Uterus (tissue), 4 donors: ENCODE data around the gene LTBP2. TPM values are rescaled to one million over a fixed set of nuclear protein-coding genes. Genes with fewer than 3 reads are reported as not detected.

ENCODE experiments used
- DNase-seq, 2 donors: peaks; one replicate each; pipeline ENCODE4 v3.0.0-alpha.2; 2019 to 2020
- H3K27ac ChIP-seq, 2 donors: fragments of 200-600 bp; sonication (generic); 1 replicate in 1 of 2; 2 replicates in 1 of 2; pipeline ENCODE4 v1.5.1; 2016 to 2018
- H3K27me3 ChIP-seq, 2 donors: fragments of 200-600 bp; sonication (generic); one replicate each; pipeline ENCODE4 v1.5.1; 2018 to 2019; ENCODE audit warnings: control low read depth in 1 of 2
- H3K36me3 ChIP-seq, 2 donors: fragments of 200-600 bp; sonication (generic); one replicate each; pipeline ENCODE4 v1.5.1; 2019; ENCODE audit warnings: control low read depth in 1 of 2
- H3K4me1 ChIP-seq, 2 donors: fragments of 200-600 bp; sonication (generic); one replicate each; pipeline ENCODE4 v1.5.1; 2018 to 2019; ENCODE audit warnings: control low read depth in 1 of 2
- H3K4me3 ChIP-seq, 2 donors: fragments of 200-600 bp; sonication (generic); 1 replicate in 1 of 2; 2 replicates in 1 of 2; pipeline ENCODE4 v1.5.1; 2018 to 2019; ENCODE audit warnings: mild to moderate bottlenecking in 1 of 2
- H3K9me3 ChIP-seq, 2 donors: fragments of 200-600 bp; sonication (generic); one replicate each; pipeline ENCODE4 v1.5.1; 2019; ENCODE audit warnings: control low read depth in 1 of 2
- CTCF ChIP-seq, 4 experiments: fragments of 200-600 bp in 2 of 4; fragments of 450-650 bp in 2 of 4; sonication (generic) in 2 of 4; IDR thresholded peaks; one replicate each; pipeline ENCODE4 v1.5.1; 2016 to 2019; ENCODE audit warnings: antibody characterized with exemption in 4 of 4, mild to moderate bottlenecking in 2 of 4, moderate library complexity in 1 of 4
- POLR2A ChIP-seq, 2 donors: fragments of 450-650 bp; IDR thresholded peaks; one replicate each; pipeline ENCODE4 v1.6.1; 2016; ENCODE audit warnings: antibody characterized with exemption in 2 of 2, mild to moderate bottlenecking in 1 of 2, moderate library complexity in 1 of 2
- intact Hi-C: fragments of 100-400 bp; cut with DNase I; formaldehyde crosslinking; loops from one replicate; pipeline ENCODE4 v1.15.1; 2023; ENCODE audit warnings: low total_unique reads
- total RNA-seq, 4 donors: library from RNA; depleted of rRNA in 3 of 4; stranded (reverse); fragments of >200 nt in 3 of 4; gene quantifications; one replicate each; pipeline versions ENCODE4 v1.1.0 to v1.2.4, GENCODE V29; 2014 to 2023
- donor health status: DM: yes; HTN: yes; CAD: no.

Gene LTBP2
- total RNA-seq, 4 donors from 2014 or later = 18.8 to 70.6 (median 35.1) TPM

DNA sequence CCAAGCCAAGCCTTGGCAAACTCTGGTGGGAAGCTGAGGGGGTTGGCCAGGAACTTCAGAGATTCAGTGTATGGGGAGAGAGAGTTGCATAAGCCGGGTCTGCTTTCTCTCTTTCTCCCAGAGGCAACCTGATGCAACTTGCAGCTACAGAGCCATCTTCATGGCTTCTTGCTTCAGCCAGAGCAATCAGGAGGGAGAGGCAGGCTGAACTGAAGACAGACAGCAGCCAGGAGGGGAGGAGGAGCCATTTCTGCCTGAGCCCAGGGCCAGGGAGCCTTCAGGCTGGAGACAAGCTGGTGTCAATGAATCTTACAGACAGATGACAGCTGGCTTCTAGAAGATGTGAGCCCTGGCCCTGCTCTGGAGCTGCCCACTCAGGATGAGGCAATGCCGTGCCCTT, 137.7 kb downstream of the LTBP2 start:
- intact Hi-C loops = no loop called here
- Histone ChIP-seq H3K9me3 (no peaks in the 10 kb centered on the region), H3K4me3 (no peak overlapping the region), H3K36me3 (no peaks in the 10 kb centered on the region), H3K27ac (no peak overlapping the region), H3K4me1 (no peaks in the 10 kb centered on the region), H3K27me3 (no peaks in the 10 kb centered on the region)
- no peak for DNase-seq
- TF ChIP-seq POLR2A (IDR thresholded peaks at IDR 0.05) = no peak
- TF ChIP-seq CTCF (IDR thresholded peaks at IDR 0.05) = no peak

DNA sequence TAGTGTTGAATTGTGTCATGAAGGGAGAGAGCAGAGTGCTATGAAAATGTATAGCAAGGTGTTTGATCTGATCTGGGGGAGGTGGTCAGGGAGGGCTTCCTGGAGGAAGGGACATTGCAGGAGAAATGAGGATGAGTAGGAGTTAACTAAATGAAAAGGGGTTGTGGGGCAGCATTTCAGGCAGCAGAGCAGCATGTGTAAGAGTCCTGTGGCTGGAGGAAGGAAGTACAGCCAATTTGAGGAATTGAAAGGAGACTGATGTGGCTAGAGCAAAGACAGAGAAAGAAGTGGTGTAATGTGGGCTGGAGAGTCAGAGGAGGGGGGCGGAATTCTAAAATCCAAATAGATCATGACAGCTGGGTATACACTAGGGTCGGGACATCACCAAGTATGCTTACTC, 139.4 kb downstream of the LTBP2 start:
- Histone ChIP-seq H3K4me3 (no peak overlapping the region), H3K36me3 (no peaks in the 10 kb centered on the region), H3K27ac (no peak overlapping the region), H3K9me3 (no peaks in the 10 kb centered on the region), H3K27me3 (no peaks in the 10 kb centered on the region), H3K4me1 (no peaks in the 10 kb centered on the region)
- TF ChIP-seq CTCF (IDR thresholded peaks at IDR 0.05) = no peak
- no peak for TF ChIP-seq POLR2A (IDR thresholded peaks at IDR 0.05)
- intact Hi-C loops = no loop called here
- DNase-seq = no peak

DNA sequence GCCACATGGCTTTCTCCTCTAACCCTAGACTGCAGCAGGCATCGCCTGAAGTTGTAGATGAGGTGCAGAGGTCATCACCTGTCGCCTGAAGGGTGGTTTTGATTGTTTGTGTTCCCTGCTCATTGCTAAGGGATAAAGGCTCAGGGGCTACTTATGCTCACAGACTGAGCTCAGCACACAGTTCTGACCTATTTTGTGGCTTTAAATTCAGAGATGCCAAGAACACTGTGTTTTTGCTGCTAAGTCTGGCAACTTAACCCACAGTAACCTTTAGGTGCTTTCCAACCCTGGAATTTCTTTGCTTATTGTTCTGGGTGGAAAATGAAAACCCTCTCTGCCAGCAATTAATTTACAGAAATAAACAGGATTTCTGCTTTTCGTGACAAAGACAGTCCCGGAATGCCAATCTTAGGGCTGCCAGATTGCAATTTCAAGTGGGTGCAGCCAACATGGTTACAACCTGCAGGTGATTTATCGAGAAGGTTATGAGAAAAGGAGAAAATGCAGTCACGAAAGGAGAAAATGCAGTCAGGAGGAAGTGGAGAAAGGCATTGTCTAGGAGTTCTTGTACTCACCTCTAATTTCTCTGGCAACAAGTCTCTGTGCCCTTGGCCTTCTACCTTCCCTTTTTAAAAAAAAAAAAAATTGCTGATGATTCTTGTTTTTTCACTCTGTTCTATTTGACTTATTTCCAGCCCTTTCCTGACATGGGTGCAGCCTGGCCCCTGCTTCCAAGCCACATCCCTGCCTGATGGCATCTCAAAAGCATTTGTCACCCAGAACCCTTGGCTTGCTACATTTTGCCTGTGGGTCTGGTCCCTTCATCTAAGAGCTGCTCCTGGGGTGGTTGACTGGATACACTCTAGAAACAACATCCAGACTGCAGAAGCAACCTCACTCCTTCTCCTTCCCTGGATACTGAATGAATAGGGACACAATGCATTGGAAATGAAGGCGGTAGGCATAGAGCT, 142.2 kb downstream of the LTBP2 start:
- no peak overlapping the region for H3K27ac ChIP-seq
- intact Hi-C loops = no loop called here
- TF ChIP-seq POLR2A (IDR thresholded peaks at IDR 0.05) (no peak), CTCF (IDR thresholded peaks at IDR 0.05) (no peak)

GRCh38 chr14:74468513-74468912, 143.5 kb downstream of the LTBP2 start:
- H3K36me3 ChIP-seq = no peaks in the 10 kb centered on the region
- H3K4me3 ChIP-seq = no peak overlapping the region
- no peaks in the 10 kb centered on the region for H3K27me3 ChIP-seq
- H3K27ac ChIP-seq = no peak overlapping the region
- intact Hi-C loops = no loop called here
- TF ChIP-seq CTCF (IDR thresholded peaks at IDR 0.05) (no peak), POLR2A (IDR thresholded peaks at IDR 0.05) (no peak)
- no peak for DNase-seq
- H3K9me3 ChIP-seq = no peaks in the 10 kb centered on the region
- no peaks in the 10 kb centered on the region for H3K4me1 ChIP-seq

More for the DNA sequence above, 142.2 kb downstream of the LTBP2 start:
- no peaks in the 10 kb centered on the region for H3K27me3 ChIP-seq
- no peaks in the 10 kb centered on the region for H3K9me3 ChIP-seq
- no peaks in the 10 kb centered on the region for H3K36me3 ChIP-seq
- H3K4me1 ChIP-seq = no peaks in the 10 kb centered on the region
- no peak overlapping the region for H3K4me3 ChIP-seq
- DNase-seq = no peak

- no peak for DNase-seq
- no peaks in the 10 kb centered on the region for H3K36me3 ChIP-seq
- H3K27ac ChIP-seq = no peak overlapping the region
- intact Hi-C loops = no loop called here
- no peak overlapping the region for H3K4me3 ChIP-seq
- H3K9me3 ChIP-seq = no peaks in the 10 kb centered on the region
- TF ChIP-seq CTCF (IDR thresholded peaks at IDR 0.05) = no peak
- no peak for TF ChIP-seq POLR2A (IDR thresholded peaks at IDR 0.05)
- no peaks in the 10 kb centered on the region for H3K27me3 ChIP-seq
- H3K4me1 ChIP-seq = no peaks in the 10 kb centered on the region
These were observed 146.7 kb downstream of the LTBP2 start for GRCh38 chr14:74465335-74465734.
